DOHH2 (cell line): Measurements from ENCODE around the gene ZNF503.

Experiments used
- H3F3A ChIP-seq: fragments of 200-600 bp; sonication (generic), shearing (Covaris generic); 2 replicates; pipeline ENCODE4 v1.6.0; 2016; ENCODE audit warnings: antibody characterized with exemption, mild to moderate bottlenecking; ENCODE audit not compliant: control insufficient read depth, insufficient read depth
- H3K27ac ChIP-seq: fragments of 200-600 bp; sonication (generic); 2 replicates; pipeline ENCODE4 v1.5.1; 2014; ENCODE audit warnings: low read depth, mild to moderate bottlenecking, low read length, moderate library complexity
- H3K27me3 ChIP-seq: fragments of 200-600 bp; sonication (generic); 2 replicates; pipeline ENCODE4 v1.6.1; 2014; ENCODE audit warnings: mild to moderate bottlenecking, low read length, mixed read lengths; ENCODE audit not compliant: control insufficient read depth
- H3K36me3 ChIP-seq: fragments of 200-600 bp; sonication (generic); 2 replicates; pipeline ENCODE4 v1.6.1; 2014; ENCODE audit warnings: mild to moderate bottlenecking, low read length, moderate library complexity, mixed read lengths; ENCODE audit not compliant: control insufficient read depth
- H3K4me1 ChIP-seq: fragments of 200-600 bp; sonication (generic); 2 replicates; pipeline ENCODE4 v1.6.1; 2014; ENCODE audit warnings: mild to moderate bottlenecking, low read length, mixed read lengths; ENCODE audit not compliant: control insufficient read depth
- H3K4me2 ChIP-seq: fragments of 200-600 bp; sonication (generic); 2 replicates; pipeline ENCODE4 v1.6.0; 2014; ENCODE audit warnings: mild to moderate bottlenecking, low read length, moderate library complexity
- H3K4me3 ChIP-seq: fragments of 200-600 bp; sonication (generic); 2 replicates; pipeline ENCODE4 v1.5.1; 2014; ENCODE audit warnings: mild to moderate bottlenecking, low read length, mixed read lengths
- H3K79me2 ChIP-seq: fragments of 200-600 bp; sonication (generic); 2 replicates; pipeline ENCODE4 v1.6.1; 2014; ENCODE audit warnings: mild to moderate bottlenecking, low read length, mixed read lengths; ENCODE audit not compliant: control insufficient read depth
- H3K9me2 ChIP-seq: fragments of 200-600 bp; sonication (generic); replicated peaks from 2 replicates; pipeline ENCODE4 v1.6.1; 2014; ENCODE audit warnings: mild to moderate bottlenecking, low read length, mixed read lengths; ENCODE audit not compliant: control insufficient read depth
- H3K9me3 ChIP-seq: fragments of 200-600 bp; sonication (generic); 2 replicates; pipeline ENCODE4 v1.6.1; 2014; ENCODE audit warnings: antibody characterized with exemption, low read length, mixed read lengths; ENCODE audit not compliant: control insufficient read depth, insufficient read depth
- H4K20me1 ChIP-seq: fragments of 200-600 bp; sonication (generic); 2 replicates; pipeline ENCODE4 v1.6.0; 2014; ENCODE audit warnings: low read depth, mild to moderate bottlenecking, antibody characterized with exemption, low read length, moderate library complexity; ENCODE audit not compliant: control insufficient read depth, insufficient read depth
- EZH2phosphoT487 ChIP-seq: fragments of 200-600 bp; sonication (generic); IDR thresholded peaks from 2 replicates; pipeline ENCODE4 v1.6.1; 2017; ENCODE audit warnings: borderline replicate concordance, mild to moderate bottlenecking, antibody characterized with exemption, low read length, moderate library complexity, mixed read lengths
- TF ChIP-seq, protein P1 (sequence below): fragments of 200-600 bp; sonication (generic); IDR thresholded peaks from one replicate; pipeline ENCODE4 v1.5.1; 2014; ENCODE audit warnings: antibody characterized with exemption, mild to moderate bottlenecking, low read depth, low read length; ENCODE audit not compliant: poor library complexity, severe bottlenecking

The ZNF503 gene

DNA sequence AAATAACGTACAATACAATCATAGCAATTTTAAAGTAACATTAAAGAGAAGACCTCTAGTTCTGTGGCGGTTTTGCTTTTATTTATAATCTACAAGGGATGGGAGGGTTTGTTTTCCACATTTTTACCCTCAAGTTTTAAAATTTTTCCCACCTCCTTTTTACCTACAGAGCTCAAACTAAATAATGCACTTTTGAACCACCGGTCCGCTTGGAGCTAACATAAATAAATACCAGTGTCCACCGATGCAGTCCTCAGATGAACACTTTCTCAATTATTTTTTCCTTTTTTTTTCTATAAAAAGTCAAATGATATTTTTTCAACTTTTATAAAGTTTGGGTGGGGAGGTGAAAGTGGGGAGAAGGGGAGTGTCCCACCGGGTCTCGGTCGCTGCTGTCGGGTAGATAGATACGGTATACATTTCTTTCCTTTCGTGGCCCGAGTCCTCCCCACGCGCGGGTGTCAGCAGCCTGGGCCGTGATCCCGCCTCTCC, 3.3 kb downstream of the ZNF503 start:
- no peaks in the 10 kb centered on the region for H3K36me3 ChIP-seq
- no peak overlapping the region for H3K27ac ChIP-seq
- peaks cover 22% of the 10 kb centered on the region; the same call in 1 of the 2 replicates for H3K9me3 ChIP-seq
- H4K20me1 ChIP-seq, result no peaks in the 10 kb centered on the region
- H3K79me2 ChIP-seq, result no peaks in the 10 kb centered on the region
- H3K4me2 ChIP-seq, result no peak overlapping the region
- no peaks in the 10 kb centered on the region for H3K9me2 ChIP-seq
- H3K4me1 ChIP-seq, result no peaks in the 10 kb centered on the region
- H3K4me3 ChIP-seq, result no peak overlapping the region
- H3F3A ChIP-seq, result no peaks in the 10 kb centered on the region
- TF ChIP-seq EZH2phosphoT487, result no peak
- TF ChIP-seq, protein P1, sequence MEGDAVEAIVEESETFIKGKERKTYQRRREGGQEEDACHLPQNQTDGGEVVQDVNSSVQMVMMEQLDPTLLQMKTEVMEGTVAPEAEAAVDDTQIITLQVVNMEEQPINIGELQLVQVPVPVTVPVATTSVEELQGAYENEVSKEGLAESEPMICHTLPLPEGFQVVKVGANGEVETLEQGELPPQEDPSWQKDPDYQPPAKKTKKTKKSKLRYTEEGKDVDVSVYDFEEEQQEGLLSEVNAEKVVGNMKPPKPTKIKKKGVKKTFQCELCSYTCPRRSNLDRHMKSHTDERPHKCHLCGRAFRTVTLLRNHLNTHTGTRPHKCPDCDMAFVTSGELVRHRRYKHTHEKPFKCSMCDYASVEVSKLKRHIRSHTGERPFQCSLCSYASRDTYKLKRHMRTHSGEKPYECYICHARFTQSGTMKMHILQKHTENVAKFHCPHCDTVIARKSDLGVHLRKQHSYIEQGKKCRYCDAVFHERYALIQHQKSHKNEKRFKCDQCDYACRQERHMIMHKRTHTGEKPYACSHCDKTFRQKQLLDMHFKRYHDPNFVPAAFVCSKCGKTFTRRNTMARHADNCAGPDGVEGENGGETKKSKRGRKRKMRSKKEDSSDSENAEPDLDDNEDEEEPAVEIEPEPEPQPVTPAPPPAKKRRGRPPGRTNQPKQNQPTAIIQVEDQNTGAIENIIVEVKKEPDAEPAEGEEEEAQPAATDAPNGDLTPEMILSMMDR, result no peak
- H3K27me3 ChIP-seq, result no peaks in the 10 kb centered on the region

DNA sequence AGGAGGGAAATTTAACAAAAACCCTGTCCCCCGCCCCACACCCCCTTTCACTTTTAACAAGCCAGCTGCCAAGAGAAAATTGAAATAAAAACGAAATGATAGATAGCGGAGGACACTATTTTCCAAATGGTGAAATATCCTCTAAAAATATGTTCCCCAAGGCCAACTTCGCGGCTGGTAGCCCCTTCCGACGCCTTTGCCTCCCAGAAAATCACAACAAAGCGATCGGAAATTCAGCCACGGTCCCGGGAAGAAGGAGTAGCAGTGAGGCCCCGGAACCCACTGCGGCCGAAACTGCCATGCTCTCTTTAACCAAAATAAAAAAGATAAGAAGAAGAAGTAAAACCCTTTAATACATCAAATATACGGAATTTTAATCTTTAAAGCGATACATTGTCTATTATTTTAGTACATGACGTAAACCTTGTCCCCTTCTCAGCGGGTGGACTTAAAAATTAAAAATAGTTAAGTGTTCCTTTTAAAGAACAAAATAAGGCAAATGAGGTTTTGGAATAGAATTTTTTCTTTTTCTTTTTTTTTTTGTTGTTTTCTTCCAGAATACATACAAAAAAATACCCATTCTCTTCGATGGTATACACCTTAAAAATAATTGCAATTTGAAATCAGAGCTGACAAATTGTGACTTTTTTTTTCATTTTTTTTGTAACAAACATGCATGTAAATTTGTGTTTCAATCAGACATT, 3.9 kb downstream of the ZNF503 start:
- H3K9me3 ChIP-seq, result peaks cover 17% of the 10 kb centered on the region; the same call in 1 of the 2 replicates
- no peaks in the 10 kb centered on the region for H4K20me1 ChIP-seq
- H3K27ac ChIP-seq, result no peak overlapping the region
- no peaks in the 10 kb centered on the region for H3K79me2 ChIP-seq
- H3K4me2 ChIP-seq, result no peak overlapping the region
- no peak overlapping the region for H3K4me3 ChIP-seq
- H3K27me3 ChIP-seq, result no peaks in the 10 kb centered on the region
- no peaks in the 10 kb centered on the region for H3F3A ChIP-seq
- no peaks in the 10 kb centered on the region for H3K9me2 ChIP-seq
- H3K4me1 ChIP-seq, result no peaks in the 10 kb centered on the region
- TF ChIP-seq EZH2phosphoT487, result no peak
- TF ChIP-seq, protein P1, result no peak
- H3K36me3 ChIP-seq, result no peaks in the 10 kb centered on the region

DNA sequence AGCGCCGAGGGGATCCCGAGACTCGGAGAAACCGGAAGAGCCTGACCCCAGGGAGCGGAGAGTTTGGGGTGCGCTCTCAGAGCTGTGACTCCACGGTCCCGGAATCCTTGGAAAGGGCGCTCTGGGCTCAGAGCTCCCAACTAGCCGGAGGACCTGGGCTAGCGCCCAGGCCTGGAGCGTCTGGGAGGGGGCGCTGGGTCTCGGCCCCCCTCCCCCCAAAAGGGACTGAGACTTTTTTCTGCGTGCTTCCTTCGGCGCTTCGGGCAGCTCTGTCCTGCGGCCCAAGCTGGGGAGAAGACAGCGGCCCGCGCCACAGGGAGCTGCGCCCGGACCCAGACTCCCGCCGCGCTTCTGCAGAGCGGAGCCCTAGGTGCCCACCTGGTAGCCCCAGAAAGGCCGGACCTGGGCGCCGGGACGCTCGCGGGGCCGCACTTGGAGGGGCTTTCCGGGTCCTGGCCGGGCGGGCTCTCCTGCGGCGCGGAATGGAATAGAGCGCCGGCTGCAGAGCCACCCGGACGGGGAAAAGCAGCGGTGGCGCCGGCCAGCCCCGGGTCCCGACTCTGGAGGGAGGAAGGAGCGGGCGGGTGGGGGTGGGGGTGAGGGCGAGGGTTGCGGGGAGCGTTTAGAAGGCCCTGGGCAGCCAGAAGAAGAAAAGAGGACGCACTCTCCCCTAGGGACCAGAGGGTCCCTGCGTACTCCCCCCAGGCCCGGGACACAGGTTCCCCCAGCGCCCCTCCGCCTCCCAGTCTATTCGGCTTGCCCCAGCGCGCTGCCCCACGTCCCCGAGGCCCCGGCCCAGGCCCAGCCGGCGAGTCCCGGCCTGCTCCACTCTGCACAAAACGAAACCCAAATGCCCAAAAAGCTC, 4.7 kb downstream of the ZNF503 start:
- TF ChIP-seq, protein P1, result no peak
- no peak for TF ChIP-seq EZH2phosphoT487
- H3K4me2 ChIP-seq, result no peak overlapping the region
- H3K9me2 ChIP-seq, result no peaks in the 10 kb centered on the region
- no peak overlapping the region for H3K27ac ChIP-seq
- peaks cover 17% of the 10 kb centered on the region; the same call in 1 of the 2 replicates for H3K9me3 ChIP-seq
- no peaks in the 10 kb centered on the region for H3F3A ChIP-seq
- H4K20me1 ChIP-seq, result no peaks in the 10 kb centered on the region
- H3K79me2 ChIP-seq, result no peaks in the 10 kb centered on the region
- H3K4me3 ChIP-seq, result no peak overlapping the region
- H3K27me3 ChIP-seq, result no peaks in the 10 kb centered on the region
- H3K36me3 ChIP-seq, result no peaks in the 10 kb centered on the region
- no peaks in the 10 kb centered on the region for H3K4me1 ChIP-seq
